ENCODE results near the gene TAGAP. TPM values are rescaled to one million over a fixed set of nuclear protein-coding genes. Genes with fewer than 3 reads are reported as not detected.

TAGAP gene
- total RNA-seq, 1 experiment from 2014 or later: 0.22 TPM

DNA sequence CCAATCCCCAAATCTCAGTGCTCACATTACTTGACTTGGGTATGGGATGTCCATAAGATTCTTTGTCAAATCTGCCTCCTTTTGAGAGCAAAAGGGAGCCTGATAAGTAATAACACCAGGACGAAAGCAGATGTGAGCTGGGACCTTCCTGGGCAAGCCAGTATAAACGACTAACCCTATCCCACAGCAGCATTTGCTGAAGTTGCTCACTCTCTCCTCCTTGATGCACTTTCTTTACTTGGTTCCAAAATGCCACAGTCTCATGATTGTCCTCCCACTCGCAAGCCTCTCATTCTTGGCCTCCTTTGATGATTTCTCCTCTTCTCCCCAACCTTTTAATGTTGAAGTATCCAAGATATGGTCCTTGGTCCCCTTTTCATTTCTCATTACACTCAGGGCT lies 44.7 kb upstream of the TAGAP start:
- CTCF ChIA-PET: no interaction called here
- Mint-ChIP-seq H3K4me1 (peaks cover 2% of the 10 kb centered on the region; the same call in 1 of the 2 replicates), H3K4me3 (no peak overlapping the region), H3K27ac (no peak overlapping the region), H3K36me3 (no peaks in the 10 kb centered on the region), H3K27me3 (ENCODE audit: low read depth) (no peaks in the 10 kb centered on the region), H3K9me3 (no peaks in the 10 kb centered on the region)
- TF ChIP-seq, protein P1, sequence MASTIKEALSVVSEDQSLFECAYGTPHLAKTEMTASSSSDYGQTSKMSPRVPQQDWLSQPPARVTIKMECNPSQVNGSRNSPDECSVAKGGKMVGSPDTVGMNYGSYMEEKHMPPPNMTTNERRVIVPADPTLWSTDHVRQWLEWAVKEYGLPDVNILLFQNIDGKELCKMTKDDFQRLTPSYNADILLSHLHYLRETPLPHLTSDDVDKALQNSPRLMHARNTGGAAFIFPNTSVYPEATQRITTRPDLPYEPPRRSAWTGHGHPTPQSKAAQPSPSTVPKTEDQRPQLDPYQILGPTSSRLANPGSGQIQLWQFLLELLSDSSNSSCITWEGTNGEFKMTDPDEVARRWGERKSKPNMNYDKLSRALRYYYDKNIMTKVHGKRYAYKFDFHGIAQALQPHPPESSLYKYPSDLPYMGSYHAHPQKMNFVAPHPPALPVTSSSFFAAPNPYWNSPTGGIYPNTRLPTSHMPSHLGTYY (CRISPR knock-in tag; IDR thresholded peaks at IDR 0.05): no peak
- no peak for TF ChIP-seq ZNF396 (CRISPR knock-in tag; IDR thresholded peaks at IDR 0.05; ENCODE audit: borderline replicate concordance)
- TF ChIP-seq, protein P2, sequence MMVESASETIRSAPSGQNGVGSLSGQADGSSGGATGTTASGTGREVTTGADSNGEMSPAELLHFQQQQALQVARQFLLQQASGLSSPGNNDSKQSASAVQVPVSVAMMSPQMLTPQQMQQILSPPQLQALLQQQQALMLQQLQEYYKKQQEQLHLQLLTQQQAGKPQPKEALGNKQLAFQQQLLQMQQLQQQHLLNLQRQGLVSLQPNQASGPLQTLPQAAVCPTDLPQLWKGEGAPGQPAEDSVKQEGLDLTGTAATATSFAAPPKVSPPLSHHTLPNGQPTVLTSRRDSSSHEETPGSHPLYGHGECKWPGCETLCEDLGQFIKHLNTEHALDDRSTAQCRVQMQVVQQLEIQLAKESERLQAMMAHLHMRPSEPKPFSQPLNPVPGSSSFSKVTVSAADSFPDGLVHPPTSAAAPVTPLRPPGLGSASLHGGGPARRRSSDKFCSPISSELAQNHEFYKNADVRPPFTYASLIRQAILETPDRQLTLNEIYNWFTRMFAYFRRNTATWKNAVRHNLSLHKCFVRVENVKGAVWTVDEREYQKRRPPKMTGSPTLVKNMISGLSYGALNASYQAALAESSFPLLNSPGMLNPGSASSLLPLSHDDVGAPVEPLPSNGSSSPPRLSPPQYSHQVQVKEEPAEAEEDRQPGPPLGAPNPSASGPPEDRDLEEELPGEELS (CRISPR knock-in tag; IDR thresholded peaks at IDR 0.05): no peak
- TF ChIP-seq JUN (CRISPR knock-in tag; IDR thresholded peaks at IDR 0.05): no peak
- no peak for TF ChIP-seq ELF4 (CRISPR knock-in tag; IDR thresholded peaks at IDR 0.05; ENCODE audit: low read depth)
- no peak for TF ChIP-seq TP53 (CRISPR knock-in tag; IDR thresholded peaks at IDR 0.05)
- TF ChIP-seq ZNF281 (CRISPR knock-in tag; IDR thresholded peaks at IDR 0.05): no peak
- TF ChIP-seq AFF4 (CRISPR knock-in tag; IDR thresholded peaks at IDR 0.05; ENCODE audit: borderline replicate concordance): no peak
- TF ChIP-seq HMGXB4 (CRISPR knock-in tag; IDR thresholded peaks at IDR 0.05): no peak
- POLR2A ChIA-PET: no interaction called here
- no peak for ATAC-seq
- DNase-seq (ENCODE audit: low spot score): no peak

- Mint-ChIP-seq H3K4me3 (no peak overlapping the region), H3K27ac (no peak overlapping the region), H3K4me1 (peaks cover 5% of the 10 kb centered on the region), H3K36me3 (no peaks in the 10 kb centered on the region), H3K9me3 (no peaks in the 10 kb centered on the region), H3K27me3 (ENCODE audit: low read depth) (no peaks in the 10 kb centered on the region)
- CTCF ChIA-PET: interaction anchor here (1.1 to 1.6 kb wide), 2 partner anchors 18 to 24 kb away, joined by 5 to 6 read pairs; no protein-coding TSS in a partner anchor
- POLR2A ChIA-PET: no interaction called here
- no peak for ATAC-seq
- DNase-seq (ENCODE audit: low spot score): no peak
- TF ChIP-seq CDX4 (CRISPR knock-in tag; IDR thresholded peaks at IDR 0.05; ENCODE audit: borderline replicate concordance): no peak
- TF ChIP-seq, protein P3, sequence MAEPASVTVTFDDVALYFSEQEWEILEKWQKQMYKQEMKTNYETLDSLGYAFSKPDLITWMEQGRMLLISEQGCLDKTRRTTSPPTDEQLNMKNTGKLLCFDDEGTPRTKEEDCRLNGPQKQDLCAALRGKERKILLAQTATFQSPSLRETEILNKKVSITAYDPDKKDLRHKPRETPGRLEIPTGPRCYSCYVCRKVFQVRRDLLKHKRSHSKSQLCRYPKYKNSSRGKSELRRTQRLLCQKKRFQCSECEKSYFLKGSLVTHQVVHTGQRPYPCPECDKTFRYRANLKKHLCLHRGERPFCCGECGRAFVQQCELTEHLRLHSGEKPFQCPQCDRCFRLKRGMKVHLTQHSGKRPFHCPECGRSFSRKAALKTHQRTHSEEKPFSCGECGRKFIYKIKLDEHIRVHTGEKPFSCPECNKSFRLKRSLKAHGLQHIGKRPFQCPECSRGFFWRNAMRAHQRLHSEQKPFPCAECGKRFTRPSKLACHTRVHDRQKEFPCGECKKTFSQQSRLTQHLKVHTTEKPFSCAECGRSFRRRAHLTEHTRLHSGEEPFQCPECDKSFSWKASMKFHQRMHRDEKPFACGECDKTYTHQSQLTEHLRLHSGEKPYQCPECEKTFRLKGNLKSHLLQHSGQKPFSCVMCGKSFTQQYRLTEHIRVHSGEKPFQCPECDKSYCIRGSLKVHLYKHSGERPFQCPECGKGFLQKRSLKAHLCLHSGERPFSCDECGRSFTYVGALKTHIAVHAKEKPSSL (CRISPR knock-in tag; conservative IDR thresholded peaks at IDR 0.05): no peak
- no peak for TF ChIP-seq NR3C1 (CRISPR knock-in tag; conservative IDR thresholded peaks at IDR 0.05; ENCODE audit: low read depth)
- TF ChIP-seq ZNF416 (CRISPR knock-in tag; IDR thresholded peaks at IDR 0.05): no peak
- no peak for TF ChIP-seq FOXK1 (CRISPR knock-in tag; IDR thresholded peaks at IDR 0.05)
- no peak for TF ChIP-seq ETV6 (CRISPR knock-in tag; IDR thresholded peaks at IDR 0.05)
- no peak for TF ChIP-seq NFATC4 (CRISPR knock-in tag; IDR thresholded peaks at IDR 0.05)
- no peak for TF ChIP-seq OVOL2 (CRISPR knock-in tag; IDR thresholded peaks at IDR 0.05; ENCODE audit: borderline replicate concordance)
- TF ChIP-seq MXD4 (CRISPR knock-in tag; IDR thresholded peaks at IDR 0.05; ENCODE audit: borderline replicate concordance): no peak
- TF ChIP-seq IRF2 (CRISPR knock-in tag; IDR thresholded peaks at IDR 0.05; ENCODE audit: borderline replicate concordance, low read depth): no peak
- no peak for TF ChIP-seq ZNF138 (CRISPR knock-in tag; conservative IDR thresholded peaks at IDR 0.05)
Measured at GRCh38 chr6:159086033-159086618, 41.3 kb upstream of the TAGAP start.

Data from WTC11 (cell line).